ENCODE results near the gene KCNJ15. TPM values are rescaled to one million over a fixed set of nuclear protein-coding genes. Genes with fewer than 3 reads are reported as not detected.

Gene KCNJ15
- total and polyA plus RNA-seq, 2 experiments from 2014 or later, result not detected

- no peak for TF ChIP-seq CTCF (IDR thresholded peaks at IDR 0.05; ENCODE audit: low read depth, low read length)
- H3K9me3 ChIP-seq (ENCODE audit: low read depth), result no peaks in the 10 kb centered on the region
- H3K4me1 ChIP-seq (ENCODE audit: low read depth), result no peaks in the 10 kb centered on the region
- H3K36me3 ChIP-seq, result no peaks in the 10 kb centered on the region
- DNase-seq (ENCODE audit: low read depth in 1 of 2, low spot score in 1 of 2), result no peak
- H3K27me3 ChIP-seq, result no peaks in the 10 kb centered on the region
- H3K4me3 ChIP-seq, result no peak overlapping the region
- H3K27ac ChIP-seq, result no peak overlapping the region
Observed at GRCh38 chr21:38268864-38269575, 12.2 kb downstream of the KCNJ15 start.

GRCh38 chr21:38269576-38269936 lies 12.8 kb downstream of the KCNJ15 start:
- DNase-seq (ENCODE audit: low read depth in 1 of 2, low spot score in 1 of 2), result no peak

DNA sequence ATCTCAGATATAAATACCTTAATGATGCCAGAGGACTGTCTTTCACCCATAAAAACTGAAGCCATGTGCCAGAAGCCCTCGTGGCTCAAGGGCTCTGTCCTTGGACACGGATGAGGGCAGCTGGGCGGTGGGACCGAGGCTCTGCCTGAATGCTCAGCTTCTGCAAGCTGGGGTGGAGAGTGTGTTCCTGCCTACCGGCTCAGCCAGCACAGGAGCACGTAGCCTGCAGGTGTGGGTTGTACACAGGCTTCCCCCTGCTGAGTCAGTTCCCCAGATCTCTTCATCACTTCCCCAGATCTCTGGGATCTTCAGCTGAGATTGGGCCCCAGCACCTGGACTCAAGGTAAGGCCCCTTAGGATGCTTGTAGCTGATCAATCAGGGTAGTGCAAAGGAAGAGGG lies 15.4 kb downstream of the KCNJ15 start:
- Histone ChIP-seq H3K27ac (no peak overlapping the region), H3K4me3 (no peak overlapping the region), H3K4me1 (ENCODE audit: low read depth) (no peaks in the 10 kb centered on the region), H3K36me3 (no peaks in the 10 kb centered on the region), H3K27me3 (no peaks in the 10 kb centered on the region), H3K9me3 (ENCODE audit: low read depth) (no peaks in the 10 kb centered on the region)
- no peak for DNase-seq (ENCODE audit: low read depth in 1 of 2, low spot score in 1 of 2)
- TF ChIP-seq CTCF (IDR thresholded peaks at IDR 0.05; ENCODE audit: low read depth, low read length), result no peak

More at GRCh38 chr21:38269576-38269936, 12.8 kb downstream of the KCNJ15 start:
- Histone ChIP-seq H3K27me3 (no peaks in the 10 kb centered on the region), H3K27ac (no peak overlapping the region), H3K9me3 (ENCODE audit: low read depth) (no peaks in the 10 kb centered on the region), H3K36me3 (no peaks in the 10 kb centered on the region), H3K4me3 (no peak overlapping the region), H3K4me1 (ENCODE audit: low read depth) (no peaks in the 10 kb centered on the region)
- TF ChIP-seq CTCF (IDR thresholded peaks at IDR 0.05; ENCODE audit: low read depth, low read length), result no peak

GRCh38 chr21:38273745-38274542 lies 17.2 kb downstream of the KCNJ15 start:
- no peaks in the 10 kb centered on the region for H3K27me3 ChIP-seq
- no peaks in the 10 kb centered on the region for H3K9me3 ChIP-seq (ENCODE audit: low read depth)
- H3K27ac ChIP-seq, result no peak overlapping the region
- no peak for DNase-seq (ENCODE audit: low read depth in 1 of 2, low spot score in 1 of 2)
- H3K4me3 ChIP-seq, result no peak overlapping the region
- no peaks in the 10 kb centered on the region for H3K4me1 ChIP-seq (ENCODE audit: low read depth)
- TF ChIP-seq CTCF (IDR thresholded peaks at IDR 0.05; ENCODE audit: low read depth, low read length), result no peak
- H3K36me3 ChIP-seq, result no peaks in the 10 kb centered on the region

GRCh38 chr21:38277501-38278131 lies 20.8 kb downstream of the KCNJ15 start:
- TF ChIP-seq CTCF (IDR thresholded peaks at IDR 0.05; ENCODE audit: low read depth, low read length), result no peak
- no peak overlapping the region for H3K27ac ChIP-seq
- DNase-seq (ENCODE audit: low read depth in 1 of 2, low spot score in 1 of 2), result peak in 1 of 2 donors; percentile 96
- no peaks in the 10 kb centered on the region for H3K9me3 ChIP-seq (ENCODE audit: low read depth)
- no peaks in the 10 kb centered on the region for H3K4me1 ChIP-seq (ENCODE audit: low read depth)
- H3K27me3 ChIP-seq, result no peaks in the 10 kb centered on the region
- H3K36me3 ChIP-seq, result no peaks in the 10 kb centered on the region
- no peak overlapping the region for H3K4me3 ChIP-seq
